ENCODE measurements around the gene UBTD2. TPM values are rescaled to one million over a fixed set of nuclear protein-coding genes. Genes with fewer than 3 reads are reported as not detected.

Gene UBTD2
- polyA plus RNA-seq, 1 donor (not counting 4 experiments of a cell fraction or from before 2014, with no cell fraction given): 16.2 TPM

GRCh38 chr5:172187118-172188032 is 96.2 kb downstream of the UBTD2 start:
- TF ChIP-seq CTCF (optimal IDR thresholded peaks at IDR 0.05 in 1 of 3, IDR thresholded peaks at IDR 0.05 in 1 of 3, conservative IDR thresholded peaks at IDR 0.05 in 1 of 3; ENCODE audit: extremely low read depth in 1 of 3, insufficient read depth in 2 of 3, low read length in 3 of 3) (no peak), EZH2 (IDR thresholded peaks at IDR 0.05; ENCODE audit: low read length) (no peak)
- peak overlapping the region; percentile 74 for H2AFZ ChIP-seq (ENCODE audit: control insufficient read depth, low read length)
- H3K4me3 ChIP-seq (ENCODE audit: control insufficient read depth in 2 of 3, extremely low read depth in 1 of 3, insufficient read depth in 2 of 3, low read depth in 1 of 3, low read length in 3 of 3): peak overlapping the region; percentile 97 to 99 (median 97)
- H3K79me2 ChIP-seq (ENCODE audit: control insufficient read depth, insufficient read depth, low read length): peaks cover 42% of the 10 kb centered on the region
- DNase-seq (ENCODE audit: low read depth, low spot score) (peak; percentile 87), FAIRE-seq (peak; percentile 72)
- H3K9ac ChIP-seq (ENCODE audit: control insufficient read depth, extremely low read depth, insufficient read depth, low read length): peak overlapping the region; percentile 92
- dilution Hi-C loops (cut with MboI; ENCODE audit: extremely low pct_ligation_motif_present, low sequenced_read_pairs): no loop called here
- peak overlapping the region; percentile 94 for H3K27ac ChIP-seq (ENCODE audit: control insufficient read depth, insufficient read depth, low read length)
- peaks cover 1 to 3% of the 10 kb centered on the region in 2 experiments for H3K36me3 ChIP-seq (ENCODE audit: control insufficient read depth in 2 of 2, extremely low read depth in 1 of 2, insufficient read depth in 2 of 2, low read length in 2 of 2)
- H3K4me1 ChIP-seq (ENCODE audit: control insufficient read depth, extremely low read depth, insufficient read depth, low read length): peaks cover 17% of the 10 kb centered on the region
- peaks cover 5% of the 10 kb centered on the region for H4K20me1 ChIP-seq (ENCODE audit: control insufficient read depth, extremely low read depth, insufficient read depth, low read length)
- peaks cover 2% of the 10 kb centered on the region for H3K9me1 ChIP-seq (ENCODE audit: control insufficient read depth, extremely low read depth, insufficient read depth, low read length)
- no peaks in the 10 kb centered on the region for H3K27me3 ChIP-seq (ENCODE audit: control insufficient read depth, extremely low read depth, insufficient read depth, low read length)
- H3K4me2 ChIP-seq (ENCODE audit: control insufficient read depth, extremely low read depth, insufficient read depth, low read depth, low read length): peak overlapping the region; percentile 97
- no peaks in the 10 kb centered on the region for H3K9me3 ChIP-seq (ENCODE audit: control insufficient read depth, low read depth, low read length)

GRCh38 chr5:172186114-172186695 is 97.4 kb downstream of the UBTD2 start:
- dilution Hi-C loops (cut with MboI; ENCODE audit: extremely low pct_ligation_motif_present, low sequenced_read_pairs): no loop called here
- peaks cover 50% of the 10 kb centered on the region for H3K79me2 ChIP-seq (ENCODE audit: control insufficient read depth, insufficient read depth, low read length)
- H3K9ac ChIP-seq (ENCODE audit: control insufficient read depth, extremely low read depth, insufficient read depth, low read length): peak overlapping the region; percentile 92
- H3K27ac ChIP-seq (ENCODE audit: control insufficient read depth, insufficient read depth, low read length): peak overlapping the region; percentile 94
- DNase-seq (ENCODE audit: low read depth, low spot score) (no peak), FAIRE-seq (no peak)
- no peaks in the 10 kb centered on the region for H3K27me3 ChIP-seq (ENCODE audit: control insufficient read depth, extremely low read depth, insufficient read depth, low read length)
- H3K9me3 ChIP-seq (ENCODE audit: control insufficient read depth, low read depth, low read length): no peaks in the 10 kb centered on the region
- peak overlapping the region; percentile 97 to 99 (median 97) for H3K4me3 ChIP-seq (ENCODE audit: control insufficient read depth in 2 of 3, extremely low read depth in 1 of 3, insufficient read depth in 2 of 3, low read depth in 1 of 3, low read length in 3 of 3)
- H4K20me1 ChIP-seq (ENCODE audit: control insufficient read depth, extremely low read depth, insufficient read depth, low read length): peaks cover 5% of the 10 kb centered on the region
- H3K9me1 ChIP-seq (ENCODE audit: control insufficient read depth, extremely low read depth, insufficient read depth, low read length): peaks cover 2% of the 10 kb centered on the region
- H2AFZ ChIP-seq (ENCODE audit: control insufficient read depth, low read length): no peak overlapping the region
- H3K4me2 ChIP-seq (ENCODE audit: control insufficient read depth, extremely low read depth, insufficient read depth, low read depth, low read length): peak overlapping the region; percentile 97
- H3K4me1 ChIP-seq (ENCODE audit: control insufficient read depth, extremely low read depth, insufficient read depth, low read length): peaks cover 17% of the 10 kb centered on the region
- H3K36me3 ChIP-seq (ENCODE audit: control insufficient read depth in 2 of 2, extremely low read depth in 1 of 2, insufficient read depth in 2 of 2, low read length in 2 of 2): peaks cover 1 to 3% of the 10 kb centered on the region in 2 experiments
- TF ChIP-seq EZH2 (IDR thresholded peaks at IDR 0.05; ENCODE audit: low read length) (no peak), CTCF (optimal IDR thresholded peaks at IDR 0.05 in 1 of 3, IDR thresholded peaks at IDR 0.05 in 1 of 3, conservative IDR thresholded peaks at IDR 0.05 in 1 of 3; ENCODE audit: extremely low read depth in 1 of 3, insufficient read depth in 2 of 3, low read length in 3 of 3) (no peak)

Data from keratinocyte (primary cell).